HFF-Myc (cell line): ENCODE data around the gene PMP22.

Experiments used
- DNase-seq: peaks from one replicate; pipeline ENCODE4 v3.0.0-alpha.2; 2011; ENCODE audit warnings: low read depth; ENCODE audit errors: extremely low read depth
- H3K4me3 ChIP-seq: replicated peaks from 2 replicates; pipeline ENCODE4 v1.5.1; 2011; ENCODE audit warnings: low read depth, mild to moderate bottlenecking, control low read depth, low read length
- TF ChIP-seq, protein P1 (sequence below): IDR thresholded peaks from 2 replicates; pipeline ENCODE4 v1.5.1; 2012; ENCODE audit warnings: mild to moderate bottlenecking, low read depth, low read length, control low read depth; ENCODE audit errors: missing control alignments

PMP22 gene

DNA sequence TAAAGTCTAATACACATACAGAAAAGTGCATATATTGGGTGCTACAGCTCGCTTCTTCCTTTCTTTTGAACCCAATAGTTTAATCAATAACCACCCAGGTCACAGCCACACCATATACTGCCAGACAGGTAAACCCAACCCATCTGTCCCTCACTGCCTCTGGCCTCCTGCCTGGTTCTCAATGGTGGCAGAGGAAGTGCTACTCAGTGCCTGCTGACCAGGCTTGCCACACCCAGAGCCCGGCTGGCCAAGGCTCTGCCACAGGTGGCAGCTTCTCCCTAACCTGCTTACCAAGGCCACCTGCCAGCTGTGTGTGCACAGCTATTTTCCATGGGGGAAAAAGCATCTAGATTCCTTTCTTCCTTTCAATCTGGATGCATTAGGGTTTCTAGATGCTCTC is 584 bp downstream of the PMP22 start:
- TF ChIP-seq, protein P1, sequence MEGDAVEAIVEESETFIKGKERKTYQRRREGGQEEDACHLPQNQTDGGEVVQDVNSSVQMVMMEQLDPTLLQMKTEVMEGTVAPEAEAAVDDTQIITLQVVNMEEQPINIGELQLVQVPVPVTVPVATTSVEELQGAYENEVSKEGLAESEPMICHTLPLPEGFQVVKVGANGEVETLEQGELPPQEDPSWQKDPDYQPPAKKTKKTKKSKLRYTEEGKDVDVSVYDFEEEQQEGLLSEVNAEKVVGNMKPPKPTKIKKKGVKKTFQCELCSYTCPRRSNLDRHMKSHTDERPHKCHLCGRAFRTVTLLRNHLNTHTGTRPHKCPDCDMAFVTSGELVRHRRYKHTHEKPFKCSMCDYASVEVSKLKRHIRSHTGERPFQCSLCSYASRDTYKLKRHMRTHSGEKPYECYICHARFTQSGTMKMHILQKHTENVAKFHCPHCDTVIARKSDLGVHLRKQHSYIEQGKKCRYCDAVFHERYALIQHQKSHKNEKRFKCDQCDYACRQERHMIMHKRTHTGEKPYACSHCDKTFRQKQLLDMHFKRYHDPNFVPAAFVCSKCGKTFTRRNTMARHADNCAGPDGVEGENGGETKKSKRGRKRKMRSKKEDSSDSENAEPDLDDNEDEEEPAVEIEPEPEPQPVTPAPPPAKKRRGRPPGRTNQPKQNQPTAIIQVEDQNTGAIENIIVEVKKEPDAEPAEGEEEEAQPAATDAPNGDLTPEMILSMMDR, result no peak
- no peak for DNase-seq
- no peak overlapping the region for H3K4me3 ChIP-seq

DNA sequence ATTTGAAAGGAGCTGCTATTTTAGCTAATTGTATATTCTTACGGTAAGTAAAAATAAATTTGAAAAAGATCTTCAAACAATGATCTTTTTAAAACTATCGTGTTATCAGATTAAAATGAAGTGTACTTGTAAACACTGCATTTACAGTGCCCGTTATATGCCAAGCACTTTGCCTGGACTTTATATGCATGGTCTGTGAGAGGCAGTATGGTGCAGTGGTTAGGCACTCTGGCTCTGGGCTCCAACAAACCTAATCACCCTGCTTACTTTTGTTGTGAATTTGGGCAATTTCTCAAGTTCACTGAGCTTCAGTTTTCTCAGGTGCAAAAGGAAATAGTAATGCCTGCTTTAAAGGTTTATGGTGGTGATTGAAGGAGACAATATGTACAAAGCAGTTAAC is 1.4 kb downstream of the PMP22 start:
- DNase-seq, result no peak
- TF ChIP-seq, protein P1, result no peak
- peak overlapping the region; percentile 85; the same call in 1 of the 2 replicates for H3K4me3 ChIP-seq

DNA sequence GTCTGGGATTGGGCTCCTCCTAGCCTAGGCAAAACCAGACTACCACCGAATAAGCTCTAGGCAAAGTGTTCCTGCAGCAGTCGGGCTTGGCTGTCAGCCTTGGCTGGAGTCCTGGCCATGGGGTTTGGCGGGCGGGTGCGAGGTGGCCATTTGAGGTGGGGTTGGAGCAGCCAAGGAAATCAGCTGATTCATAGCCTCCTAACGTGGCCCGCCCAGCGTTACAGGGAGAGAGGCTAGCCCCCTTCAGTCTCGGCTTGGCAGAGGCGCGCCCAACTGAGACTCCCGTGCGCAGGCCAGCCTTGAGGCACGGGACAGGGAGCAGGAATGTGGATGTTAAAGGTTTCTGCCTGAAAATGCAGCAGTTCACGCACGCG is 1.9 kb downstream of the PMP22 start:
- peak overlapping the region; percentile 85 for H3K4me3 ChIP-seq
- DNase-seq, result no peak
- TF ChIP-seq, protein P1, result no peak

DNA sequence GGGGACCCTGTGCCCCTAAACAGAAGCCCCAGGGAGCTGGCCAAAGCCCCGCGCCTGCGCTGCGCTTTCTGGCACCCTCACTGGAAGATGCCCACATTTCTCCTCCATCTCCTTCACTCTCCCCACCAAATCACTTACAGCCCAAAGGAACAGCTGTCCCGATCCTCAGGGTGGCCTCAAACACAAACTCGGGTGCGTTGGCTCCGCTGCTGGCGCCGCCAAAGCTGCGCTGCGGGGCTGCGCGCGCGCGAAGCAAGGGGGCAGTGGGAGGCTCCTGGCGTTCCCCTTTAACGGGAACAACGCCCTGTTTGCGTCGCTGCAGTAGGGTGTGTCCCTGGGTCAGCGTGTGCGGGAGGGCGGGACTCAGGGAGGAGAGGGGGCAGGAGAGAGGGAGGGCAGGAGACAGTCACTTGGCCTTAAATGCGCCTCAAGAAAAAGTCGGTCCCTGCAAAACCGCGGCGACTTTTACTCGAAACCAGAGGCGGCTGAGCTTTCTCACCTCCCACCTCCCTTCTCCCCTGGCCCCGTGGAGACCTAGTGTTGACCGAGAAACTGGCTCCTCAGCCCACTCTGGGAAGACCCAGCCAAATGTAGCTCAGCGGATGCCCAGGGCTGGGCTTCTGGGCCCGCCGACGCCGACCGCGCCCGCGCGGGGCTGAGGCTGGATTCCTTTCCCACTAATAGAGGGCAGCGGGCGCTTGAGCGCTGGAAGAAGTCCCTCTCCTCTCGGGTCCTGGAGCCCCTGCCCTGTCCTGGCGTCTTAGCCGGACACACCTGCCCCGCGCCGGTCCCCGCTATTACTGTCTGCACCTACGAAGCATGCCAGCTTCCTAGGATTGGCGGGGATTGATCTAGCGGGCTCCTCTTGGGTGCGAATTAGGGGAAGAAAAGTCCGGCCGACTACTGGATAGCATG is 2.6 kb downstream of the PMP22 start:
- H3K4me3 ChIP-seq, result peak overlapping the region; percentile 85
- TF ChIP-seq, protein P1, result peak; percentile 21
- peak; percentile 80 for DNase-seq

DNA sequence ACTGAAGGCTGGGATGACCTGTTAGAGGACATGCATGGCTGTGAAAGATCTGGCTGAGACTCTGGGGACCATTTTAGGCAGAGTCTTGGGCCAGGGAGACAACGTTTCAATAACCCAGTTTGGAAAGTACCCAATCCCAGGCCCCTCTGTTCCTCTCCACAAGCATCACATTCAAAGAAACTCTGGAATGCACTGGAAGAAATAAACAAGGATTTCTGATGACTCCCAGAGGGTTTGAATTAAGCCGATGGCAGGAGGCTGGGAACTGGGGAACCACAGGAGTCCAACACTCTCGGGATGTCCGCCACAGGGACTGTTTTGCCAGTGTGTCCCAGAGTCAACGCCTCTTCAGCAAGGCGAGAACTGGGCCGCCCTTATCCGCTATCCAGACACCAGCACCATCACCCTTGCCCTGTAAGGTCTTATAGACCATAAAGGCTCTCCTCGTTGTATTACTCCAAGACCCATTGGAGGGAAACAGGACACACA is 3.3 kb downstream of the PMP22 start:
- DNase-seq, result no peak
- peak overlapping the region; percentile 85 for H3K4me3 ChIP-seq
- TF ChIP-seq, protein P1, result no peak

DNA sequence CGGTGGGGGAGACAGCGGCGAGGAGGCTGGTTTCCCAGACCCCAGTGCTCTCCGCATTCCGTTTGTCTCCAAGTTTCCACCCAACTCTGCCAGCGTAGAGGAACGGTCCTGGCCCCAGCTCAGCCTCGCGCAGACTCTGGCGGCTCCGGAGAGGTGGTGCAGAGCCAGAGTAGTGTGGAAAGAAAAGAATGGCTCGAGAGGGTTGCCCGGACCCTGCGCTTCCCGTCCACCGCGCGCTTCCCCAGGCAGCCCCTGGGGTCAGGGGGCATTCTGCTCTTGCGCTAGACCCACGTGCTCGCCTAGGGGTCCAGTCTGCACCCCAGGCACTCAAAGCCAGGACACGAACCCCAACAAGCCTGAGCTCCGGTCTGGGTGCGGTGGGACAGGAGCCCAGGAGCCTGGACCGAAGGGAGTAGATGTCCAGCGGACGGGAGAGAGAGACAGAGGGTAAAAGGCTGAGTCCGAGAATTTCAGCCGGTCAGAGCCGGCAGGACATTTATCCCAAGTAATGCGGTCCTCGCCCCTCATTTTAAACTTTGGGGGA is 3.8 kb downstream of the PMP22 start:
- TF ChIP-seq, protein P1, result no peak
- peak overlapping the region; percentile 85 for H3K4me3 ChIP-seq
- no peak for DNase-seq
